SK-N-SH treated with all-trans-retinoic acid at 6 μM for 48 hours (cell line): ENCODE results near the gene NT5C.

ENCODE experiments used
- ARNTL ChIP-seq: fragments of 450-650 bp; formaldehyde crosslinking; IDR thresholded peaks from 2 replicates; pipeline ENCODE4 v1.5.0; 2020; ENCODE audit warnings: low read depth, mild to moderate bottlenecking, moderate library complexity, borderline replicate concordance
- BACH2 ChIP-seq: fragments of 250-450 bp; sonication (Bioruptor Pico); IDR thresholded peaks from 2 replicates; pipeline ENCODE4 v1.9.0; 2021; ENCODE audit warnings: mild to moderate bottlenecking, borderline replicate concordance
- ESRRG ChIP-seq: fragments of 250-450 bp; sonication (Bioruptor Pico); IDR thresholded peaks from 2 replicates; pipeline ENCODE4 v1.6.1; 2021; ENCODE audit warnings: mild to moderate bottlenecking
- OSR1 ChIP-seq: fragments of 250-450 bp; sonication (Bioruptor Pico); IDR thresholded peaks from 2 replicates; pipeline ENCODE4 v1.8.0; 2022; ENCODE audit warnings: moderate library complexity, mild to moderate bottlenecking, inconsistent platforms
- TOX ChIP-seq: fragments of 250-450 bp; sonication (Bioruptor Pico); IDR thresholded peaks from 2 replicates; pipeline ENCODE4 v1.8.0; 2021; ENCODE audit warnings: mild to moderate bottlenecking, moderate library complexity, borderline replicate concordance
- ZFP30 ChIP-seq: fragments of 450-650 bp; formaldehyde crosslinking; IDR thresholded peaks from 2 replicates; pipeline ENCODE4 v1.5.0; 2022; ENCODE audit warnings: mild to moderate bottlenecking, moderate library complexity
- ZNF70 ChIP-seq: fragments of 450-650 bp; formaldehyde crosslinking; IDR thresholded peaks from 2 replicates; pipeline ENCODE4 v1.5.0; 2020; ENCODE audit warnings: mild to moderate bottlenecking, moderate library complexity
- TF ChIP-seq, protein P1 (sequence below): fragments of 250-450 bp; sonication (Bioruptor Pico); IDR thresholded peaks from 2 replicates; pipeline ENCODE4 v1.8.0; 2020; ENCODE audit warnings: mild to moderate bottlenecking, moderate library complexity, borderline replicate concordance
- TF ChIP-seq, protein P2 (sequence below): fragments of 250-450 bp; sonication (Bioruptor Pico); IDR thresholded peaks from 2 replicates; pipeline ENCODE4 v1.5.1; 2020; ENCODE audit warnings: low read depth, mild to moderate bottlenecking, moderate library complexity

DNA sequence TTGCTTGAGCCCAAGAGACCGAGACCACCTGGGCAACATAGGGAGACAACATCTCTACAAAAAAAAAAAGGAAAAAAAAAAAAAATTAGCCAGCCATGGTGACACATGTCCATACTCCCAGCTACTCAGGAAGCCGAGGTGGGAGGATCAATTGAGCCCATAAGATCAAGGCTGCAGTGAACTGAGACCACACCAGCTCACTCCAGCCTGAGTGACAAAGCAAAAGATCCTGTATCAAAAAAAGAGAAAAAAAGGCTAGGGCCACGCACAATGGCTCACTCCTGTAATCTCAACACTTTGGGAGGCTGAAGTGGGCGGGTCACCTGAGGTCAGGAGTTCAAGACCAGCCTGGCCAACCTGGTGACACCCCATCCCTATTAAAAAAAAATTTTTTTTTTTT is 37.5 kb upstream of the NT5C start:
- TF ChIP-seq ESRRG (CRISPR knock-in tag) (no peak), ZFP30 (CRISPR knock-in tag) (no peak), TOX (CRISPR knock-in tag) (no peak), BACH2 (CRISPR knock-in tag) (no peak), ZNF70 (CRISPR knock-in tag) (no peak), OSR1 (CRISPR knock-in tag) (no peak), ARNTL (CRISPR knock-in tag) (no peak)
- TF ChIP-seq, protein P1, sequence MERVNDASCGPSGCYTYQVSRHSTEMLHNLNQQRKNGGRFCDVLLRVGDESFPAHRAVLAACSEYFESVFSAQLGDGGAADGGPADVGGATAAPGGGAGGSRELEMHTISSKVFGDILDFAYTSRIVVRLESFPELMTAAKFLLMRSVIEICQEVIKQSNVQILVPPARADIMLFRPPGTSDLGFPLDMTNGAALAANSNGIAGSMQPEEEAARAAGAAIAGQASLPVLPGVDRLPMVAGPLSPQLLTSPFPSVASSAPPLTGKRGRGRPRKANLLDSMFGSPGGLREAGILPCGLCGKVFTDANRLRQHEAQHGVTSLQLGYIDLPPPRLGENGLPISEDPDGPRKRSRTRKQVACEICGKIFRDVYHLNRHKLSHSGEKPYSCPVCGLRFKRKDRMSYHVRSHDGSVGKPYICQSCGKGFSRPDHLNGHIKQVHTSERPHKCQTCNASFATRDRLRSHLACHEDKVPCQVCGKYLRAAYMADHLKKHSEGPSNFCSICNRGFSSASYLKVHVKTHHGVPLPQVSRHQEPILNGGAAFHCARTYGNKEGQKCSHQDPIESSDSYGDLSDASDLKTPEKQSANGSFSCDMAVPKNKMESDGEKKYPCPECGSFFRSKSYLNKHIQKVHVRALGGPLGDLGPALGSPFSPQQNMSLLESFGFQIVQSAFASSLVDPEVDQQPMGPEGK (CRISPR knock-in tag) = no peak
- TF ChIP-seq, protein P2, sequence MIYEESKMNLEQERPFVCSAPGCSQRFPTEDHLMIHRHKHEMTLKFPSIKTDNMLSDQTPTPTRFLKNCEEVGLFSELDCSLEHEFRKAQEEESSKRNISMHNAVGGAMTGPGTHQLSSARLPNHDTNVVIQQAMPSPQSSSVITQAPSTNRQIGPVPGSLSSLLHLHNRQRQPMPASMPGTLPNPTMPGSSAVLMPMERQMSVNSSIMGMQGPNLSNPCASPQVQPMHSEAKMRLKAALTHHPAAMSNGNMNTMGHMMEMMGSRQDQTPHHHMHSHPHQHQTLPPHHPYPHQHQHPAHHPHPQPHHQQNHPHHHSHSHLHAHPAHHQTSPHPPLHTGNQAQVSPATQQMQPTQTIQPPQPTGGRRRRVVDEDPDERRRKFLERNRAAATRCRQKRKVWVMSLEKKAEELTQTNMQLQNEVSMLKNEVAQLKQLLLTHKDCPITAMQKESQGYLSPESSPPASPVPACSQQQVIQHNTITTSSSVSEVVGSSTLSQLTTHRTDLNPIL (CRISPR knock-in tag) = no peak
